HG03378 (cell line): Measurements from ENCODE around the gene GPN3.
"Not testable (repeated sequence)": the region's sequence is repeated elsewhere in the genome, so short reads cannot be mapped to it uniquely, and the experiment has no call there.

Experiments
- ATAC-seq: cut with Tn5 transposase; IDR thresholded peaks from one replicate; pipeline ENCODE4 v1.9.1; 2021; ENCODE audit warnings: mild to moderate bottlenecking, moderate library complexity; ENCODE audit not compliant: unreplicated experiment

The GPN3 gene

GRCh38 chr12:110449799-110450497 is 18.1 kb downstream of the GPN3 start, which contains the start of gene ARPC3:
ARPC3 (minus strand) TSS chr12:110450337; CDS start chr12:110450260, 77 bp downstream.
- ATAC-seq, result peak; percentile 73

- no peak for ATAC-seq
Measured at GRCh38 chr12:110444455-110444854, 23.6 kb downstream of the GPN3 start.

- ATAC-seq, result no peak
Measured at GRCh38 chr12:110436231-110436630, 31.8 kb downstream of the GPN3 start.

- peak; percentile 21 for ATAC-seq
Measured at GRCh38 chr12:110431957-110432587, 36.0 kb downstream of the GPN3 start.

- not testable (repeated sequence) for ATAC-seq
Measured at GRCh38 chr12:110429676-110430075, 38.4 kb downstream of the GPN3 start.

- no peak for ATAC-seq
Measured at GRCh38 chr12:110426406-110426805, 41.7 kb downstream of the GPN3 start.

- no peak for ATAC-seq
Measured at GRCh38 chr12:110424237-110424636, 43.8 kb downstream of the GPN3 start.

- no peak for ATAC-seq
Measured at GRCh38 chr12:110421701-110422100, 46.4 kb downstream of the GPN3 start.

- no peak for ATAC-seq
Measured at GRCh38 chr12:110421159-110421661, 46.8 kb downstream of the GPN3 start.

GRCh38 chr12:110420644-110421043 is 47.4 kb downstream of the GPN3 start:
- ATAC-seq, result not testable (repeated sequence)

- ATAC-seq, result not testable (repeated sequence)
Measured at GRCh38 chr12:110417113-110417512, 50.9 kb downstream of the GPN3 start.

GRCh38 chr12:110410086-110410485 is 58.0 kb downstream of the GPN3 start:
- ATAC-seq, result not testable (repeated sequence)

GRCh38 chr12:110405126-110405662 is 62.9 kb downstream of the GPN3 start:
- ATAC-seq, result not testable (repeated sequence)

- no peak for ATAC-seq
Measured at GRCh38 chr12:110403976-110404682, 63.9 kb downstream of the GPN3 start.

GRCh38 chr12:110403146-110403975 is 64.7 kb downstream of the GPN3 start, which contains the start of gene ANAPC7:
ANAPC7 (minus strand) TSS chr12:110403708; CDS start chr12:110403627, 81 bp downstream.
- ATAC-seq, result peak; percentile 72
